Heart left ventricle (tissue), 16 donors: ENCODE data around the gene GLA. TPM values are rescaled to one million over a fixed set of nuclear protein-coding genes. Genes with fewer than 3 reads are reported as not detected.

ENCODE experiments used
- ATAC-seq, 4 donors: fragments of 200-7000 bp; cut with Tn5 transposase; one replicate each; pipeline ENCODE4 v1.9.1; 2020 to 2022; ENCODE audit warnings: moderate library complexity in 4 of 4, mild to moderate bottlenecking in 3 of 4, moderate number of reproducible peaks in 1 of 4
- DNase-seq, 5 donors: peaks; one replicate each; pipeline ENCODE4 v3.0.0-alpha.2; 2020
- H3K27ac ChIP-seq, 12 donors: fragments of 200-600 bp; sonication (generic) in 4 of 12; one replicate each; pipeline versions ENCODE4 v1.5.0 to v1.8.0; 2016 to 2022; ENCODE audit warnings: mild to moderate bottlenecking in 2 of 12
- H3K27me3 ChIP-seq, 9 donors: fragments of 200-600 bp; sonication (generic) in 2 of 9; one replicate each; pipeline versions ENCODE4 v1.5.1 to v1.8.0; 2016 to 2022; ENCODE audit warnings: mild to moderate bottlenecking in 3 of 9
- H3K36me3 ChIP-seq, 9 donors: fragments of 200-600 bp; sonication (generic) in 2 of 9; one replicate each; pipeline versions ENCODE4 v1.5.0 to v1.8.0; 2018 to 2022; ENCODE audit warnings: mild to moderate bottlenecking in 2 of 9
- H3K4me1 ChIP-seq, 12 donors: fragments of 200-600 bp; sonication (generic) in 4 of 12; one replicate each; pipeline versions ENCODE4 v1.5.0 to v1.8.0; 2016 to 2022; ENCODE audit warnings: mild to moderate bottlenecking in 3 of 12
- H3K4me3 ChIP-seq, 12 donors: fragments of 200-600 bp; sonication (generic) in 4 of 12; one replicate each; pipeline versions ENCODE4 v1.5.0 to v1.8.0; 2017 to 2022; ENCODE audit warnings: mild to moderate bottlenecking in 9 of 12, moderate library complexity in 4 of 12
- H3K9me3 ChIP-seq, 12 donors: fragments of 200-600 bp; sonication (generic) in 4 of 12; one replicate each; pipeline versions ENCODE4 v1.5.0 to v1.8.0; 2016 to 2022; ENCODE audit warnings: mild to moderate bottlenecking in 1 of 12
- POLR2A ChIP-seq, 2 donors: fragments of 450-650 bp; IDR thresholded peaks; one replicate each; pipeline ENCODE4 v1.6.1; 2017; ENCODE audit warnings: antibody characterized with exemption in 2 of 2, mild to moderate bottlenecking in 2 of 2, moderate library complexity in 2 of 2
- WGBS, 4 donors: extraction: QIAGEN DNeasy Blood & Tissue Kit in 2 of 4; methylation state at CpG; one replicate each; pipeline versions ENCODE4 v1.1.5 to v1.1.7; 2013 to 2018; 5-methylcytosine and 5-hydroxymethylcytosine counted together
- intact Hi-C, 10 donors: fragments of 100-400 bp; cut with DNase I; formaldehyde crosslinking; loops; one replicate each; pipeline versions ENCODE4 v1.11.1 to v1.14.2; 2022
- polyA plus RNA-seq, 2 donors: library from polyadenylated mRNA; stranded (reverse); fragments of 200-250 nt; gene quantifications; one replicate each; pipeline ENCODE4 v1.2.3, GENCODE V29; 2013
- total RNA-seq, 9 donors: library from RNA; depleted of rRNA in 2 of 9; stranded (reverse); fragments of >200 nt in 2 of 9; fragmentation: NEBNext Ultra II Directional in 3 of 9; extraction: Animal tissue kit (Norgen Biotek cat#: 25700) in 3 of 9; gene quantifications; one replicate each; pipeline versions ENCODE4 v1.1.0 to v1.2.4, GENCODE V29; 2016 to 2023
- TF ChIP-seq, protein P1 (sequence below), 12 donors: fragments of 200-600 bp; sonication (generic) in 4 of 12; IDR thresholded peaks; one replicate each; pipeline versions ENCODE4 v1.5.0 to v1.8.0; 2018 to 2022; ENCODE audit warnings: antibody characterized with exemption in 12 of 12, mild to moderate bottlenecking in 5 of 12
- donor health status: ischemic (EF 13 %, LVEDD 7.1; RV severe dilation, severe dysfunction).
- donor health status: healthy with polysubstance abuse.
- donor health status: DM: no; HTN: yes; CAD: no.
- donor health status: DM: no; HTN: no; CAD: no.
- donor health status: ischemic (EF 25% LVEDD 6.9; RV normal size, moderate dysfunction).
- donor health status: ischemic (EF 25% LVEDD 5.7; RV mildly dilated, moderate dysfunction).
- donor health status: healthy.
- donor health status: DM: yes; HTN: yes; CAD: no.
- donor health status: ischemic (EF 35%, LVEDD 5.7; RV mildly dilated, moderate dysfunction).
- donor health status: nonischemic (EF 11% LVEDD 7.7; RV severe dilation, severe dysfunction).
- donor health status: DM: yes; HTN: yes; CAD: no.
- donor health status: PGD.
- donor health status: ischemic (EF 29% LVEDD 5.4; RV normal size, mild dysfunction).
- donor health status: nonischemic (EF 23%, LVEDD 6.1; RV moderate dilation, normal function).

GLA gene
- total and polyA plus RNA-seq, 11 donors, result 5.2 to 27.5 (median 12.3) TPM

- WGBS, 4 donors, result 34 to 54% (median 45%) methylated on average over 7 of the region's 7 CpGs
- no peaks in the 10 kb centered on the region for H3K27me3 ChIP-seq
- H3K4me1 ChIP-seq, result peaks cover 0 to 38% (median 15%) of the 10 kb centered on the region in 12 donors
- H3K4me3 ChIP-seq, result peak overlapping the region in 5 of 12 donors; percentile 9 to 87 (median 69)
- no peak overlapping the region for H3K27ac ChIP-seq
- no peaks in the 10 kb centered on the region for H3K9me3 ChIP-seq
- intact Hi-C loops, result loop anchor here in 5 of 10 donors (10.0 kb wide), 3 partner anchors 144 to 384 kb away; partner anchors contain the start of gene ARMCX1 (in 2 of the 5)
- ATAC-seq (no peak), DNase-seq (no peak)
- TF ChIP-seq, protein P1, sequence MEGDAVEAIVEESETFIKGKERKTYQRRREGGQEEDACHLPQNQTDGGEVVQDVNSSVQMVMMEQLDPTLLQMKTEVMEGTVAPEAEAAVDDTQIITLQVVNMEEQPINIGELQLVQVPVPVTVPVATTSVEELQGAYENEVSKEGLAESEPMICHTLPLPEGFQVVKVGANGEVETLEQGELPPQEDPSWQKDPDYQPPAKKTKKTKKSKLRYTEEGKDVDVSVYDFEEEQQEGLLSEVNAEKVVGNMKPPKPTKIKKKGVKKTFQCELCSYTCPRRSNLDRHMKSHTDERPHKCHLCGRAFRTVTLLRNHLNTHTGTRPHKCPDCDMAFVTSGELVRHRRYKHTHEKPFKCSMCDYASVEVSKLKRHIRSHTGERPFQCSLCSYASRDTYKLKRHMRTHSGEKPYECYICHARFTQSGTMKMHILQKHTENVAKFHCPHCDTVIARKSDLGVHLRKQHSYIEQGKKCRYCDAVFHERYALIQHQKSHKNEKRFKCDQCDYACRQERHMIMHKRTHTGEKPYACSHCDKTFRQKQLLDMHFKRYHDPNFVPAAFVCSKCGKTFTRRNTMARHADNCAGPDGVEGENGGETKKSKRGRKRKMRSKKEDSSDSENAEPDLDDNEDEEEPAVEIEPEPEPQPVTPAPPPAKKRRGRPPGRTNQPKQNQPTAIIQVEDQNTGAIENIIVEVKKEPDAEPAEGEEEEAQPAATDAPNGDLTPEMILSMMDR (IDR thresholded peaks at IDR 0.05), result no peak
- TF ChIP-seq POLR2A (IDR thresholded peaks at IDR 0.05), result no peak
- H3K36me3 ChIP-seq, result peaks cover 0 to 27% (median 20%) of the 10 kb centered on the region in 9 donors
Measured at GRCh38 chrX:101410461-101410860, 2.7 kb upstream of the GLA start.

DNA sequence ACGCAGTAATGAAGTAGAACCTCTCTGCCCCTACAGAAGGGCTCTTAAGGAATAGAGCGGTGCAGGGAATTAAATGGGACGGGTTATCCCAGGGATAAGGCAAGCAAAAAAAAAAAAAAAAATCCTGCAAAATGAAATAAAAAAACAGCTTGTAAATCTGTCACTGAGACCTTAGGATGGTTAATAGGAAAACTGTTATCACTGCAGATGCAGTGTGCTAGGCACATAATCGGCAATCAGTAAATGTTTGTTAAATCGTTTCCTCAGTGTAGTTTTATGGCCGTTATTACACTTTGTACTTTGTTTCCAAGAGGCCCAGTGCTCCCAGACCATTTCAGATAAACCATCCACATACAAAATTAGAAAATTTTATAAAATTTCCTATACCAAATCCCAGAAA, 1.3 kb upstream of the GLA start:
- Histone ChIP-seq H3K36me3 (peaks cover 0 to 23% (median 17%) of the 10 kb centered on the region in 9 donors), H3K4me1 (peaks cover 0 to 33% (median 13%) of the 10 kb centered on the region in 12 donors), H3K9me3 (no peaks in the 10 kb centered on the region), H3K27me3 (no peaks in the 10 kb centered on the region), H3K27ac (peak overlapping the region in 9 of 12 donors; percentile 86 to 97 (median 91)), H3K4me3 (peak overlapping the region; percentile 12 to 97 (median 66))
- DNase-seq, result no peak
- no peak for ATAC-seq
- WGBS, 4 donors, result 2 to 33% (median 17%) methylated on average over 6 of the region's 6 CpGs
- intact Hi-C loops, result no loop called here
- TF ChIP-seq POLR2A (IDR thresholded peaks at IDR 0.05), result no peak
- TF ChIP-seq, protein P1 (IDR thresholded peaks at IDR 0.05), result no peak

DNA sequence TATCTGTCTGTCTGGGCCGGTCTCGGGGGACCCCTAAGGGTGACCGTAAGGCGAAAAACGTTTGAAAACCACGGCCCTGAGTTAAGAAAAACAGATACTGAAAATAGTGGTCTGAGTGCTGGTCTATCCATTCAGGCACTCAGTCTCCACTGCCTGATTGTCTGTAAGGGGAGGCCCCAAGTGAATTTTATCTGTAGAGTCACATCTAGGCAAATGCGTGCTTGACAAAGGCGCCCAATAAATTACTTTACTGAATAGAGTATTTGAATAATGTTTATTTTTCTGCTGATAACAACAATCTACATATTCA, 762 bp upstream of the GLA start:
- Histone ChIP-seq H3K27ac (peak overlapping the region; percentile 84 to 98 (median 91)), H3K9me3 (no peaks in the 10 kb centered on the region), H3K4me1 (peaks cover 0 to 33% (median 13%) of the 10 kb centered on the region in 12 donors), H3K27me3 (no peaks in the 10 kb centered on the region), H3K4me3 (peak overlapping the region; percentile 12 to 97 (median 66)), H3K36me3 (peaks cover 0 to 20% (median 16%) of the 10 kb centered on the region in 9 donors)
- ATAC-seq (peak in 2 of 4 donors; percentile 6 to 23), DNase-seq (no peak)
- TF ChIP-seq POLR2A (IDR thresholded peaks at IDR 0.05), result no peak
- TF ChIP-seq, protein P1 (IDR thresholded peaks at IDR 0.05), result no peak
- intact Hi-C loops, result no loop called here
- WGBS, 4 donors, result 0 to 33% (median 16%) methylated on average over 7 to 8 of the region's 8 CpGs

- no peak for DNase-seq
- TF ChIP-seq, protein P1 (IDR thresholded peaks at IDR 0.05), result no peak
- TF ChIP-seq POLR2A (IDR thresholded peaks at IDR 0.05), result no peak
- Histone ChIP-seq H3K9me3 (no peaks in the 10 kb centered on the region), H3K27me3 (no peaks in the 10 kb centered on the region), H3K36me3 (peaks cover 0 to 12% (median 5%) of the 10 kb centered on the region in 9 donors), H3K4me1 (peaks cover 0 to 33% (median 13%) of the 10 kb centered on the region in 12 donors), H3K4me3 (peak overlapping the region; percentile 21 to 97 (median 67)), H3K27ac (peak overlapping the region in 11 of 12 donors; percentile 70 to 97 (median 91))
- WGBS, 4 donors, result 1 to 27% (median 13%) methylated on average over 15 of the region's 15 CpGs
- intact Hi-C loops, result no loop called here
- peak in 3 of 4 donors; percentile 3 for ATAC-seq
Measured at GRCh38 chrX:101407167-101407747, 468 bp downstream of the GLA start.
